H1 (cell line): Measurements from ENCODE around the gene AP2A1.
A peak's percentile ranks its signal among the peaks of the same experiment; 100 is the strongest.

Experiments used
- CEBPB ChIP-seq: IDR thresholded peaks from 2 replicates; pipeline ENCODE4 v1.6.1; 2012; ENCODE audit warnings: low read depth, low read length
- CHD2 ChIP-seq: IDR thresholded peaks from 2 replicates; pipeline ENCODE4 v1.6.1; 2012; ENCODE audit warnings: low read length, improper control_type of control experiment
- EGR1 ChIP-seq: IDR thresholded peaks from 2 replicates; pipeline ENCODE4 v1.6.1; 2011; ENCODE audit warnings: low read depth, low read length, borderline replicate concordance
- GTF2F1 ChIP-seq: IDR thresholded peaks from 2 replicates; pipeline ENCODE4 v1.6.1; 2012; ENCODE audit warnings: low read depth, low read length, improper control_type of control experiment, borderline replicate concordance
- KDM5A ChIP-seq: fragments of 200-600 bp; IDR thresholded peaks from 2 replicates; pipeline ENCODE4 v1.7.1; 2012; ENCODE audit warnings: mild to moderate bottlenecking, low read length, inconsistent platforms, mixed read lengths
- POLR2A ChIP-seq, 2 experiments: IDR thresholded peaks; 1 replicate in 1 of 2; 2 replicates in 1 of 2; pipeline ENCODE4 v1.6.1; 2011; ENCODE audit warnings: low read depth in 2 of 2, low read length in 2 of 2, mild to moderate bottlenecking in 2 of 2; ENCODE audit errors: control extremely low read depth in 1 of 2
- TEAD4 ChIP-seq: IDR thresholded peaks from 2 replicates; pipeline ENCODE4 v1.6.1; 2012; ENCODE audit warnings: low read depth, low read length, inconsistent platforms, mixed read lengths
- TF ChIP-seq, protein P1 (sequence below), 3 experiments: IDR thresholded peaks; 1 replicate in 2 of 3; 2 replicates in 1 of 3; pipeline versions ENCODE4 v1.5.1 to v1.6.1; 2011; ENCODE audit warnings: low read length in 3 of 3, mild to moderate bottlenecking in 3 of 3, inconsistent platforms in 2 of 3, low read depth in 1 of 3, moderate library complexity in 1 of 3; ENCODE audit not compliant: insufficient read depth in 1 of 3; ENCODE audit errors: control extremely low read depth in 1 of 3

DNA sequence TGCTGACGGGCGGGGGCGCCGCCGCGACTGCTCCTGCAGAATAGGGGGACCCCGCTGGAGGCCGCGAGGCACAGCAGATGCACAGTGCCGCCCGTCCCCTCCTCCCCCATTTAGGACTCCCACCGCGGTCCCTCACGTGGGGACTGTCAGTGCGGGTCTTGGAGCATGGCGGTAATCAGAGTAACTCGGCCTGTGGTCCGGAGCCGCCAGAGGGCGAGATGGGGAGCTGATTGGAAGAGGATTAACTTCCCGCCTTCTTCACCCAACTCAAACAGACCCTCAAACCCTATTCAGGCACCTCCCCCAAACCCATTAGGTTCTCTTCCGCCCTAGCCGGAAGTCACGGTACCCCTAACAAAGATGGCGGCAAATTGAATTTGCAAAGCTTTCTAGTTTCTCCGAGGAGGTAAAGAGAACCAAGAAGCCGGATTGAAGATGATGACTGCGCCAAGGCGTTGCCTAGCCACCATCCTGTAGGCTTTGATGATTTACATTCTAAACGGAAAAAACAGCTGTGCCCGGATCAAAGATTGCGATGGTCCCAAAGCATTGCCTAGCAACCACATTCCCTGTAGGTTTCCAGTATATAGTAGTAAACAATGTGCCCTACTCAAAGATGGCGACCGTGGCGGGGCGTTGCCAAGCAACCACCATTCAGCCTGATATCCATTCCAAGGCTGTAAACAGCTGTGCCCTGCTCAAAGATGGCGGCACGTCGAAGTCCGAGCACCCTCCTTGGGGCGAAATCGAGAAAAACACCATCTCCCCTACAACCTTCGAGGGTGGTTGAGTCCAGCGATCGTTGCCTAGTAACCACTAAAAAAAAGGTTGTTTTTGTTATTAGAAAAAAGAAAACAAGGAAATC is 46.4 kb downstream of the AP2A1 start, which contains the start of gene FUZ:
- TF ChIP-seq TEAD4 (peak; percentile 81), CEBPB (no peak), POLR2A (IDR thresholded peaks at IDR 0.05; ENCODE audit: control extremely low read depth in 1 of 2, low read depth in 2 of 2, low read length in 2 of 2) (peak in 1 of 2 experiments; percentile 70; a peak in 2 of 3 replicates), CHD2 (peak; percentile 10; the same call in 1 of the 2 replicates), KDM5A (peak; percentile 80), GTF2F1 (no peak), EGR1 (no peak)
- TF ChIP-seq, protein P1, sequence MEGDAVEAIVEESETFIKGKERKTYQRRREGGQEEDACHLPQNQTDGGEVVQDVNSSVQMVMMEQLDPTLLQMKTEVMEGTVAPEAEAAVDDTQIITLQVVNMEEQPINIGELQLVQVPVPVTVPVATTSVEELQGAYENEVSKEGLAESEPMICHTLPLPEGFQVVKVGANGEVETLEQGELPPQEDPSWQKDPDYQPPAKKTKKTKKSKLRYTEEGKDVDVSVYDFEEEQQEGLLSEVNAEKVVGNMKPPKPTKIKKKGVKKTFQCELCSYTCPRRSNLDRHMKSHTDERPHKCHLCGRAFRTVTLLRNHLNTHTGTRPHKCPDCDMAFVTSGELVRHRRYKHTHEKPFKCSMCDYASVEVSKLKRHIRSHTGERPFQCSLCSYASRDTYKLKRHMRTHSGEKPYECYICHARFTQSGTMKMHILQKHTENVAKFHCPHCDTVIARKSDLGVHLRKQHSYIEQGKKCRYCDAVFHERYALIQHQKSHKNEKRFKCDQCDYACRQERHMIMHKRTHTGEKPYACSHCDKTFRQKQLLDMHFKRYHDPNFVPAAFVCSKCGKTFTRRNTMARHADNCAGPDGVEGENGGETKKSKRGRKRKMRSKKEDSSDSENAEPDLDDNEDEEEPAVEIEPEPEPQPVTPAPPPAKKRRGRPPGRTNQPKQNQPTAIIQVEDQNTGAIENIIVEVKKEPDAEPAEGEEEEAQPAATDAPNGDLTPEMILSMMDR (IDR thresholded peaks at IDR 0.05; ENCODE audit: control extremely low read depth in 1 of 3, insufficient read depth in 1 of 3, low read depth in 1 of 3, low read length in 3 of 3): peak; percentile 46 to 53 (median 48)
